GM19023 (cell line): ENCODE data around the gene FBXL13.
"Not testable (repeated sequence)": the region's sequence is repeated elsewhere in the genome, so short reads cannot be mapped to it uniquely, and the experiment has no call there.

ENCODE experiments used
- ATAC-seq: cut with Tn5 transposase; IDR thresholded peaks from one replicate; pipeline ENCODE4 v1.9.1; 2021; ENCODE audit warnings: mild to moderate bottlenecking, moderate library complexity; ENCODE audit not compliant: unreplicated experiment

Gene FBXL13

DNA sequence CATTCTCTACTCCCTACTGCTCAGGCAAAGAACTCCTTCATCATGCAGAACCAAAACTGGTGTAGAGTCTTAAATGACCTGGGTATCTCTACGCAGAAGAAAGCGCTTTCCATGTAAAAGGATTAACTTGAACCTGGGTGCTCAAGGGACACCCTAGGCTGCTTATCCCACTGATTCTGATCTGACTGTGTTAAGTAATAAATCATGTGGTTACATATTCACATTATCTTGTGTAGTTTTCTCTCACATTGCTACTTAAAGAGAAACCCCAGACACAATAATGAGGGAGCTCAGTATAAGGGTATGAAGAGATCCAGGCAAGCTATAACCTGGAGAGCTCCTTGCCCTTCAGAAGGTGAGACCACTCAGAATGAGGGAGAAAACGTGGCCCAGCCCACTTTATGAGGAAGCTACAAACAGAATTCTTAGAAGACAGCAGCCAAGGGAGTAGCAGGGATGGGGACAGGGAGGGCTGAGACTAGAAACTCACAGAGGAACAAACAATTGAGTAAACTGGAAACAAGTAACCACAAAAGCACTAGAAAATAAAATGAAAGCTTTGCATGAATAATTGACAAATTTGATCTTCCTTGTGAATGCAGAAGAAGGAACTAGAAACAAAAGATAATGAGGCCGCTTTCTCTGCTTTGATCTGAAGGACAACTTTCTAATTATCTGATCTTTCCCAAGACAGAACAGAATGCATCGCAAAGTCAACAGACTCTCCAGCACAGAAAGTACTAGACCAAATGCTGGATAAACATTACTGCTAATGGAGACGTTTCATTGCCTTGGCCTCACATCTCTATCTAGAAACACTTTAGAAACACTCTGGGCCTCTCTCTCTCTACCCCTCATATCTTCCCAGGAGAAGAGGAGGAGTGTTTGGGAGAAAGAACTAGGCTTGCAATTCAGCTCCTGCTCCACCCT is 85.7 kb downstream of the FBXL13 start:
- ATAC-seq = no peak

DNA sequence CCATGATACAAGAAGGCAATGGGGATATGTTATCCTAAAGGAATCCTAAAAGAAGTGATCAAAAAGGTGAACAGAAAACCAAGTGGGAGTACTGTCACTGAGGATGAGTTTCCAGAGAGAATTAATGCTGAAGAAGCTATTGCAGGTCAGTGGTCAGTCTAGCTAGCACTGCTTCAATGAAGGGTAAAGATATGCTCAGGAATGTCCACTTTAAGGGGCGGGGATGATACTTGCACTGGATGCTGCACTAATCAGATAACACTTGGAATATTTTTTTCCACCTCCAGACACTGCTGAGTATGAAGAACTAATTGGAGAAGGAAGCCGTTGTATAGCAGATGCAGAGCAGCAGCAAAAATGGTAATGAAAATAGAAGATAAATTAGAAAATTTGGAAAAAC is 86.5 kb downstream of the FBXL13 start:
- no peak for ATAC-seq

DNA sequence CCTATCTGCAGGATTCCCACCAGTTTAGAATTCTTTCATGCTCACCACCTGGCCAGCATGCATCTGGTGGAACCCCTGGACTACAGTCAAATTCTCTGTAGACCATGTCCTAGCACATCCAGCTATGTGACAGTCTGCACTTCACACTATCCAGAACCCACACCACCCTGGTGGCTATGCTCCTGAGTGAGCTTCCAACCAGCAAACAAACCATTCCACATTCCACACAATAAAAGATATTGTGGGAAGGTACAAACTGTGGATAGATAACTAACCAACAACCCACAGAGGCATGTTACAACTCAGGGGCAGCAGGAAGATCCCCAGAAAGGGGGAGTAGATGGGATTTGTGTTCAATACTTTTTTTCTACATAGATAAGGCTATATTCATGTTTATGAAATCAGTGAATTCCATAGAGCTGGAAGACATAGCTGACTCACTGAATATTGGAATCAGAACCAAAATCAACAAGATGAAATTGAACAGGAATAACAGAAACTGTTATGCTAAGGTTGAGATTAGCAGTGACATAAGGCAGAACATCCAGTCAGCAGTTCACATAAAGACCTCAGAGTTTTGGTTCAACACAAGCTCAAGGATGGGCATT is 89.3 kb downstream of the FBXL13 start:
- no peak for ATAC-seq

GRCh38 chr7:102983602-102984001 is 91.0 kb downstream of the FBXL13 start:
- ATAC-seq = no peak

GRCh38 chr7:102982235-102982634 is 92.4 kb downstream of the FBXL13 start:
- ATAC-seq = no peak

DNA sequence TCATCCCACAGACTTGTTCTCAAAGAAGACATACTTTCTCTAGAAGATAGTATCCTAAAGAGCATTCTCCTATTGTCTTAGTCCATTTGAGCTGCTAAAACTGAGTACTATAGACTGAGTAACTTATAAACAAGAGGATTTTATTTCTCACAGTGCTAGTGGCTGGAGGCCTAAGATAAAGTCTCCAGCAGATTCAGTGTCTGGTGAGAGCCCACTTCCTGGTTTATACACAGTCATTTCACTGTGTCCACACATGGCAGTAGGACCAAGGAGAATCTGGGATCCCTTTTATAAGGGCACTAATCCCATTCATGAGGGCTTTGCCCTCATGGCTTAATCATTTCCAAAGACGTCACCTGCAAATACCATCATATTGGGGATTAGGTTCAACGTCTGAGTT is 93.1 kb downstream of the FBXL13 start:
- ATAC-seq = no peak

DNA sequence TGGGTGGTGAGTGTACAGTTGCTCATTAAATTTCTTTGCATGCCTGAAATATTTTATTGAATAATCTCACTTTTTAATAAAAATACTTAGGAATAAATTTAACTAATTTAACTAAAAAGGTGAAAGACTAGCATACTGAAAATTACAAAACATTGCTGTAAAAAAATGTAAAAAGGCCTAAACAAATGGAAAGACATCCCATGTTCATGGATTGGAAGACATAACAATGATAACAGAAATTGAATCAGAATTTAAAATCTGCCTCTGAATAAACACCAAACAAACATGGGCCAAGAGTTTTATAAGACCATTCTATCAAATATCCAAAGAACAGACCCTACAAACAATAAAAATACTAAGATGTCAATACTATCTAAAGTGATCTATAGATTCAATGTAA is 94.9 kb downstream of the FBXL13 start:
- ATAC-seq = no peak

DNA sequence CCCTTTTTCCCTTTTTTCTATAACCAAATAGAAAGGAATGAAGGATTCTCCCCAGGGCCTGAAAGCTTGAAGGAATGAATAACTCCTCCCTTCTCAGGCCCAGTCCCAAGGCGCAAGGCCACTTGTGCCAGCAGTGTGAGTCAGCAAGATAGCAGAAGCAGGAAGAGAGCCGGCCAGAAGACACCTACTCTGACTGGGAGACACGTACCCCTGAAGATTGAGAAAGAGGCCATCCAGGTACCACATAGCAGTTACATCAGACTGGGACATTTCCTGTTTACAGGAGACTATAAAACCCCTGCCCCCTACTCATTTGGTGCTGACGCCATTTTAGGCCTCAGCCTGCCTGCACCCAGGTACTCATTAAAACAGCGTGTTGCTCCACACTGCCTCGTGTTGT is 96.3 kb downstream of the FBXL13 start:
- no peak for ATAC-seq

DNA sequence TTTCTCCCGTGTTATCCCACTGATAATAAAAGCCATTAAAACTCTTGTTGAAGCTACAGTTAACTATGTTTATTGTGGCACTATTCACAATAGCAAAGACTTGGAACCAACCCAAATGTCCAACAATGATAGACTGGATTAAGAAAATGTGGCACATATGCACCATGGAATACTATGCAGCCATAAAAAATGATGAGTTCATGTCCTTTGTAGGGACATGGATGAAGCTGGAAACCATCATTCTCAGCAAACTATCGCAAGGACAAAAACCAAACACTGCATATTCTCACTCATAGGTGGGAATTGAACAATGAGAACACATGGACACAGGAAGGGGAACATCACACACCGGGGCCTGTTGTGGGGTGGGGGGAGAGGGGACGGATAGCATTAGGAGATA is 97.0 kb downstream of the FBXL13 start:
- not testable (repeated sequence) for ATAC-seq

DNA sequence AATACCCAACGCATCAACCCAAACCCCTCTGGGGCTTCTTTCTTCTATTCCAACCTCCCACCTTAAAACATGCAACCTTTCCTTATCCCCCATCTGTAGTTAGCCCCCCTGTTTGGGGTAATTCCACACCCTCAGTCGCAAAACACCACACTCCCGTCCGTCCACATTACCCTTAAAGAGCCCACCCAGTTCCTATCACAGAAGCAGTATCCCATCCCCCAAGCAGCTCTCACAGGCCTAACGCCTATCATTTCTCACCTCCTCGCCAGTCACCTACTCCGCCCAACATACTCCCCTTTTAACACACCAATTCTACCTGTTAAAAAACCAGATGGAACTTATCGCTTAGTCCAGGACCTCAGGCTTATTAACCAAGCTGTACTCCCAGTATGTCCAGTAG is 98.1 kb downstream of the FBXL13 start:
- no peak for ATAC-seq

- no peak for ATAC-seq
Observed at GRCh38 chr7:102975854-102976253, 98.7 kb downstream of the FBXL13 start.

DNA sequence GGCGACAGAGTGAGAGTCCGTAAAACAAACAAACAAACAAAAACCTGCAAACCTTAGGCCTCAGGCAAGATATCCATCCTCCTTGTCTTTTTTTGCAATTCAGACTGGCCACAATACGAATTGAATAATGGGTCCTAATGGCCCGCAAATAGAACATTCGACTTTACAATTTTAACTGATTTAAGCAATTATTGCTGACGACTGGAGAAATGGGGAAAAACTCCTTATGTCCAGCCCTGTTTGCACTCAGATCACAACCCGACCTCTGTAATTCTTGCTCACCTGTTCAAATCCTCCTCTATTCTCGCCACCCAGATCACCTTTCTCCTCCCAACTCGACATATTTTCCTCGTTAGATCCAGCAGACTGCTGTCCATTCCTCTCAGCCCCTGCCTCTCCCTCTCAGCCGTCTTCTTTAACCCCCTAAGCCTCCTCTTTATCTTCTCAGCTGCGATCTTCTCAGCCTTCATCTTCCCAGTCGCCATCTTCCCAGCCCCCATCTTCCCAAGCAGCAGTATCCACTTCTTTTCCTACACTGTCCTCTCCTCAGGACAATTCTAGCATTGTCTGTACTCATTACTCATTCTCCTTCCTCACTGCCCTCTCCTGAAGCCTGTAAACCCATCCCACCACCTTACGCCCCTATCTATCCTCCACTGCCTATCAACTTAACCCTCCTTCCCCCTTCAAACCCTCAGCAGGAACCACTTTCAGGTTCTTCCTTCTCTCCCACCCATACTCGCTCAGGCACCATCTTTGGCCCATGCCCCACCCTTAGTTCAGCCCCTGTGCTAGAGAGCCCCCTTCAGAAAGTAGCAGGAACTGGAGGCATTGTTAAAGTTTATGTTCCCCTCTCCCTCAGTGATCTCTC is 100.0 kb downstream of the FBXL13 start:
- ATAC-seq = no peak

DNA sequence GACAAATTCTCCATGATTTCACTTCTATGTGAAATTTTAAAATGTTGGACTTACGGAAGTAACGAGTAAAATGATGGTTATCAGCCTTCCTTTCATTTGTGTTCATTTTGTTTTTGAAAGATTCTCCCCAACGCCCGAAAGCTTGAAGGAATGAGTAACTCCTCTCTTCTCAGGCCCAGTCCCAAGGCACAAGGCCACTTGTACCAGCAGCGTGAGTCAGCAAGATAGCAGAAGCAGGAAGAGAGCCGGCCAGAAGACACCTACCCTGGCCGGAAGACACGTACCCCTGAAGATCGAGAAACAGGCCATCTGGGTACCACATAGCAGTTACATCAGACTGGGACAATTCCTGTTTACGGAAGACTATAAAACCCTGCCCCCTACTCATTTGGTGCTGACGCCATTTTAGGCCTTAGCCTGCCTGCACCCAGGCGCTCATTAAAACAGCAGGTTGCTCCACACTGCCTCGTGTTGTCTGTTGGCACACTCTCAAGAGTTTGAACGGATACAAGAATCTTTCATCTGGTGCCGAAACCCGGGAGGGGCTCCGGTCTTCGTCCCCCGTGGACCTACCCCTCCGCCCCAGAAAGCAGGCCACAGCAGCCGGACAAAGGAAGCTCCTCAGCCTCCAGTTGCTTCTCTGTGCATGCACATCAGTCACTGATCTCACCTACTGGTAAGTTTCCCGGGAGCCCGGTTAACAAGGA is 101.3 kb downstream of the FBXL13 start:
- no peak for ATAC-seq

DNA sequence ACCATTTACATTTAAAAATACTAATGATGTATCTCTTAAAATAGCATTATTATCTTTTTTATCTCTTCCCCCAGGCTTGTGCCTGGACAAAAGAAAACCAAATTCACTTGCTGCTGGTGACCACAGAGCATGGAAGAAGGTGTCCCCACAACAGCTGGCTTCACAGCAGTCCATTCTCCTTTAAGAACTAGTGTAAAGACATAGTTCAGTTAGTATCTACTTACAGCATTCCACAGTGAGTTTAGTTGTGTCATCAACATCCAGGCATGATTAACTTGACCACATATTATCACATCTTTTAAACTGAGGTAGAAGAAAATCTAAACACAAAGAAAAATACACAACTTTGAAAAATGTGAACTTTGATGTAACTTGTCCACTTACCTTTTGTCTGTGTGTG is 106.8 kb downstream of the FBXL13 start:
- ATAC-seq = no peak

GRCh38 chr7:102966465-102966864 is 108.1 kb downstream of the FBXL13 start:
- ATAC-seq = no peak

- ATAC-seq = not testable (repeated sequence)
Observed at GRCh38 chr7:102961993-102962392, 112.6 kb downstream of the FBXL13 start.

DNA sequence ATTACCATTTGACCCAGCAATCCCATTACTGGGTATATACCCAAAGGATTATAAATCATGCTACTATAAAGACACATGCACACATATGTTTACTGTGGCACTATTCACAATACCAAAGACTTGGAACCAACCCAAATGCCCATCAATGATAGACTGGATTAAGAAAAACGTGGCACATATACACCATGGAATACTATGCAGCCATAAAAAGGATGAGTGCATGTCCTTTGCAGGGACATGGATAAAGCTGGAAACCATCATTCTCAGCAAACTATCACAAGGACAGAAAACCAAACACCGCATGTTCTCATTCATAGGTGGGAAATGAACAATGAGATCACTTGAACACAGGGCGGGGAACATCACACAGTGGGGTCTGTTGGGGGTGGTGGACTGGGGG is 116.6 kb downstream of the FBXL13 start:
- not testable (repeated sequence) for ATAC-seq

DNA sequence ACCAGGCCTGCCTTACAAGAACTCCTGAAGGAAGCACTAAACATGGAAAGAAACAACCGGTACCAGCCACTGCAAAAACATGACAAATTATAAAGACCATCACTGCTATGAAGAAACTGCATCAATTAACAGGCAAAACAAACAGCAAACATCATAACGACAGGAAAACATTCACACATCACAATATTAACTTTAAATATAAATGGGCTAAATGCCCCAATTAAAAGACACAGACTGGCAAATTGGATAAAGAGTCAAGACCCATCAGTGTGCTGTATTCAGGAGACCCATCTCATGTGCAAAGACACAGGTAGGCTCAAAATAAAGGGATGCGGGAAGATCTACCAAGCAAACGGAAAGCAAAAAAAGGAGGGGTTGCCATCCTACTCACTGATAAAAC is 120.2 kb downstream of the FBXL13 start:
- not testable (repeated sequence) for ATAC-seq

DNA sequence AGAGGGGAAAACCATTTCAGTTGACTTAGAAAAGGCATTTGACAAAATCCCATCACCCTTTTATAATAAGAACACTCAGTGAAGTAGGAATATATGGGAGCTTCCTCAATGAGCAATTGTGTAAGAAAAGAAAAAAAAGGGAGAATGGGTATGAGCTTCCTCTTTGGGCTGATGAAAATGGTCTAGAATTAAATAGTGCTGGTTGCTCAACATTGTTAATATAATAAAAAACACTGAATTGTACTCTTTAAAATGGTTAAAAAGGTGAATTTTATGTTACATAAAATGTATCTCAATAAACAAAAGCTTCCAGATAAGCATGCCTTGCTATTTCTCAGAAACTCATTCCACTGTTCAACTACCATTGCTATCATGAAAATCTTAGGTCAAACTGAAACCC is 121.2 kb downstream of the FBXL13 start:
- no peak for ATAC-seq

- no peak for ATAC-seq
Observed at GRCh38 chr7:102951839-102952238, 122.8 kb downstream of the FBXL13 start.

GRCh38 chr7:102944241-102944640 is 130.4 kb downstream of the FBXL13 start:
- no peak for ATAC-seq
